GM23248 (cell line): ENCODE results near the gene BCL6B. TPM values are rescaled to one million over a fixed set of nuclear protein-coding genes. Genes with fewer than 3 reads are reported as not detected.
A peak's percentile ranks its signal among the peaks of the same experiment; 100 is the strongest.

ENCODE experiments used
- DNase-seq: peaks from one replicate; pipeline ENCODE4 v3.0.0-alpha.2; 2015
- H2AFZ ChIP-seq: fragments of 200-600 bp; sonication (generic); 2 replicates; pipeline ENCODE4 v1.6.1; 2016; ENCODE audit warnings: antibody characterized with exemption
- H3F3A ChIP-seq: fragments of 200-600 bp; sonication (generic); 2 replicates; pipeline ENCODE4 v1.6.1; 2016; ENCODE audit warnings: mild to moderate bottlenecking, antibody characterized with exemption, mixed run types; ENCODE audit not compliant: insufficient read depth
- H3K27ac ChIP-seq: fragments of 200-600 bp; sonication (generic); 2 replicates; pipeline ENCODE4 v1.5.1; 2016; ENCODE audit warnings: mild to moderate bottlenecking
- H3K27me3 ChIP-seq: fragments of 200-600 bp; sonication (generic); replicated peaks from 2 replicates; pipeline ENCODE4 v1.6.1; 2016; ENCODE audit warnings: mild to moderate bottlenecking; ENCODE audit not compliant: insufficient read depth
- H3K36me3 ChIP-seq: fragments of 200-600 bp; sonication (generic); 2 replicates; pipeline ENCODE4 v1.6.1; 2016; ENCODE audit warnings: low read depth, mild to moderate bottlenecking
- H3K4me1 ChIP-seq: fragments of 200-600 bp; sonication (generic); 2 replicates; pipeline ENCODE4 v1.6.1; 2016; ENCODE audit warnings: mild to moderate bottlenecking; ENCODE audit not compliant: insufficient read depth
- H3K4me2 ChIP-seq: fragments of 200-600 bp; sonication (generic); one replicate; pipeline ENCODE4 v1.6.1; 2016; ENCODE audit warnings: mild to moderate bottlenecking; ENCODE audit not compliant: unreplicated experiment
- H3K4me3 ChIP-seq: fragments of 200-600 bp; sonication (generic); 2 replicates; pipeline ENCODE4 v1.5.1; 2016; ENCODE audit warnings: mild to moderate bottlenecking
- H3K79me2 ChIP-seq: fragments of 200-600 bp; sonication (generic); 2 replicates; pipeline ENCODE4 v1.6.1; 2016; ENCODE audit warnings: mild to moderate bottlenecking; ENCODE audit not compliant: insufficient read depth
- H3K9ac ChIP-seq: fragments of 200-600 bp; sonication (generic); 2 replicates; pipeline ENCODE4 v1.6.1; 2016; ENCODE audit warnings: mild to moderate bottlenecking
- H3K9me2 ChIP-seq: fragments of 200-600 bp; sonication (generic); 2 replicates; pipeline ENCODE4 v1.6.1; 2016; ENCODE audit warnings: mixed run types, mild to moderate bottlenecking, moderate library complexity; ENCODE audit not compliant: insufficient read depth
- H3K9me3 ChIP-seq: fragments of 200-600 bp; sonication (generic); one replicate; pipeline ENCODE4 v1.6.1; 2017; ENCODE audit warnings: low read depth
- H4K20me1 ChIP-seq: fragments of 200-600 bp; sonication (generic); 2 replicates; pipeline ENCODE4 v1.6.0; 2016; ENCODE audit not compliant: insufficient read depth
- EZH2 ChIP-seq: fragments of 200-600 bp; sonication (generic); IDR thresholded peaks from 2 replicates; pipeline ENCODE4 v1.6.1; 2018; ENCODE audit warnings: antibody characterized with exemption, mild to moderate bottlenecking; ENCODE audit not compliant: insufficient read depth, poor library complexity, severe bottlenecking
- EZH2phosphoT487 ChIP-seq: fragments of 200-600 bp; sonication (generic); IDR thresholded peaks from 2 replicates; pipeline ENCODE4 v1.6.1; 2018; ENCODE audit warnings: antibody characterized with exemption, moderate library complexity, mild to moderate bottlenecking, low read depth; ENCODE audit not compliant: insufficient read depth
- whole genome bisulfite sequencing, 2 experiments: methylation state at CpG; one replicate each; pipeline ENCODE4 v1.1.6; 2015 to 2017; ENCODE audit warnings: low lambda C conversion rate in 2 of 2, low coverage in 1 of 2; ENCODE audit errors: missing lambda C conversion rate in 2 of 2; 5-methylcytosine and 5-hydroxymethylcytosine counted together
- in situ Hi-C: fragments of 300-500 bp; cut with MboI; formaldehyde crosslinking; loops from 2 replicates; pipeline ENCODE4 v1.15.0; 2020
- polyA plus RNA-seq: library from polyadenylated mRNA; unstranded; fragments of >200 nt; fragmentation: Nextera tagmentation; extraction: Ambion mirVana; gene quantifications from 2 replicates; pipeline ENCODE4 v1.2.1, GENCODE V29; 2016
- total RNA-seq: library from RNA; depleted of rRNA; stranded (reverse); fragments of >200 nt; shearing (Covaris generic); gene quantifications from 2 replicates; pipeline ENCODE4 v1.2.3, GENCODE V29; 2014

Gene BCL6B
- total and polyA plus RNA-seq, 2 experiments from 2014 or later = not detected

DNA sequence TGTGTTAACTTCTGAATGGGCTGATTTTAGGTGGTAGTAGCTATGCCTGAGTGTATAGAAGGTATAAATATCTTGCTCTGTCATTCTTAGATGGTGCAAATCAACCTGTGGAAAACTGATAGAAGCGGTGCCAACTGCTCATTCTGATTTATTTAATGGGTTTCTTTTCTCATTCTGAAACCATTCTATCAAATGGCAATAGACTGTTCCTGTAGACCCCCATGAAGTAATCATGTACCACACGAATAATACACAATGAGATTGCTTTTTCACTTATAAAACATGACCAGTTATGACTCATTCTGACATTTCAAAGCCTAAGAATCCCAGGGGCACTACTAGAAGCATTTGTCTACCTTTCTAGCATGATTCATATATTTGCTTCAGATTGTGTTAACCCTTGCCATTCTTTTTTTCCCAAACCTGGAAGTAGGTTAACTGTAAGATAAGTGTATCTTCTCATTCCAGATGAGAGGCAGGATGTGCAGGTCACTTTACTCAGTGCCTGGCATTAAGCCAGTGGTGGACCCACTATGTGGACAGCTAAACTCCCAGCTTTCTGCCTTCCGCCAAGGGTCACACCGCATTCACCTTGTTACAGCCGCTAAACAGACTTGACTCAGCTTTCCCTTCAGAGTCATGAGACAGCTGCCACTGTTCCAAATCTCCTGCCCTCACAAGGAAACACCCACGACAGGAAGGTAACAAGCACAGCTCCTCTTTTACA lies 37.5 kb downstream of the BCL6B start:
- Histone ChIP-seq H3K9ac (no peak overlapping the region), H3K9me3 (no peaks in the 10 kb centered on the region), H4K20me1 (no peaks in the 10 kb centered on the region), H3K4me3 (no peak overlapping the region), H3K27me3 (0 out of 2 replicates have a peak, but pooled peaks cover 4% of the 10 kb centered on the region), H3K36me3 (no peaks in the 10 kb centered on the region), H2AFZ (no peak overlapping the region), H3K79me2 (no peaks in the 10 kb centered on the region), H3K4me1 (peaks cover 6% of the 10 kb centered on the region), H3K4me2 (no peak overlapping the region), H3K9me2 (no peaks in the 10 kb centered on the region), H3K27ac (no peak overlapping the region), H3F3A (no peaks in the 10 kb centered on the region; the same call in 1 of the 2 replicates)
- WGBS, 2 experiments = 17 to 18% methylated on average over 6 of the region's 6 CpGs
- peak; percentile 77 for DNase-seq
- TF ChIP-seq EZH2phosphoT487 (no peak), EZH2 (no peak)
- in situ Hi-C loops = no loop called here

- H3K4me3 ChIP-seq = no peak overlapping the region
- no peaks in the 10 kb centered on the region for H3K9me2 ChIP-seq
- no peak overlapping the region for H3K27ac ChIP-seq
- in situ Hi-C loops = no loop called here
- H3K9me3 ChIP-seq = no peaks in the 10 kb centered on the region
- peak; percentile 33 for DNase-seq
- TF ChIP-seq EZH2 (no peak), EZH2phosphoT487 (no peak)
- no peak overlapping the region for H3K9ac ChIP-seq
- H3K4me2 ChIP-seq = no peak overlapping the region
- H4K20me1 ChIP-seq = no peaks in the 10 kb centered on the region
- WGBS, 2 experiments = 17 to 21% methylated on average over 6 of the region's 6 CpGs
- H2AFZ ChIP-seq = no peak overlapping the region
- no peaks in the 10 kb centered on the region for H3K79me2 ChIP-seq
- 0 out of 2 replicates have a peak, but pooled peaks cover 10% of the 10 kb centered on the region for H3K27me3 ChIP-seq
- no peaks in the 10 kb centered on the region for H3K36me3 ChIP-seq
- no peaks in the 10 kb centered on the region; the same call in 1 of the 2 replicates for H3F3A ChIP-seq
- peaks cover 6% of the 10 kb centered on the region for H3K4me1 ChIP-seq
Measured at GRCh38 chr17:7063518-7064094, 40.8 kb downstream of the BCL6B start.

GRCh38 chr17:7064261-7064660 lies 41.4 kb downstream of the BCL6B start:
- Histone ChIP-seq H3K9me2 (no peaks in the 10 kb centered on the region), H3K79me2 (no peaks in the 10 kb centered on the region), H3K27me3 (0 out of 2 replicates have a peak, but pooled peaks cover 10% of the 10 kb centered on the region), H3K27ac (no peak overlapping the region), H3K9me3 (no peaks in the 10 kb centered on the region), H3K9ac (no peak overlapping the region), H3K4me3 (no peak overlapping the region), H2AFZ (no peak overlapping the region), H3K36me3 (no peaks in the 10 kb centered on the region), H3F3A (no peaks in the 10 kb centered on the region; the same call in 1 of the 2 replicates), H3K4me1 (peaks cover 6% of the 10 kb centered on the region), H4K20me1 (no peaks in the 10 kb centered on the region), H3K4me2 (no peak overlapping the region)
- no peak for TF ChIP-seq EZH2
- no peak for TF ChIP-seq EZH2phosphoT487
- in situ Hi-C loops = no loop called here
- DNase-seq = peak; percentile 19
- WGBS, 2 experiments = 11 to 22% methylated on average over 4 of the region's 4 CpGs

- TF ChIP-seq EZH2 (no peak), EZH2phosphoT487 (no peak)
- H3K4me3 ChIP-seq = no peak overlapping the region
- H2AFZ ChIP-seq = no peak overlapping the region
- peaks cover 10% of the 10 kb centered on the region; the same call in 1 of the 2 replicates for H3K27me3 ChIP-seq
- H3K36me3 ChIP-seq = no peaks in the 10 kb centered on the region
- no peaks in the 10 kb centered on the region for H3K9me2 ChIP-seq
- no peaks in the 10 kb centered on the region for H3K79me2 ChIP-seq
- H3K4me1 ChIP-seq = no peaks in the 10 kb centered on the region
- H4K20me1 ChIP-seq = no peaks in the 10 kb centered on the region
- H3K4me2 ChIP-seq = no peak overlapping the region
- no peaks in the 10 kb centered on the region for H3K9me3 ChIP-seq
- H3K27ac ChIP-seq = no peak overlapping the region
- in situ Hi-C loops = no loop called here
- H3F3A ChIP-seq = no peaks in the 10 kb centered on the region
- 10 to 29% methylated on average over 1 of the region's 1 CpG for WGBS, 2 experiments
- no peak overlapping the region for H3K9ac ChIP-seq
- DNase-seq = no peak
Measured at GRCh38 chr17:7067198-7067597, 44.3 kb downstream of the BCL6B start.
